ENCODE results near the gene PIP4K2B. TPM values are rescaled to one million over a fixed set of nuclear protein-coding genes. Genes with fewer than 3 reads are reported as not detected.
A peak's percentile ranks its signal among the peaks of the same experiment; 100 is the strongest.

Gene PIP4K2B
- total and polyA plus RNA-seq, 2 of the 8 experiments (the other 6 are each of a cell fraction or from before 2014, with no cell fraction given), result 21.5 to 57.8 TPM

- Histone ChIP-seq H3K79me1 (ENCODE audit: low read depth, low read length) (peaks cover 26% of the 10 kb centered on the region), H2BK5ac (ENCODE audit: low read depth, low read length) (peak overlapping the region; percentile 24; the same call in 1 of the 2 replicates), H2BK20ac (ENCODE audit: low read length) (no peak overlapping the region), H3K23ac (ENCODE audit: insufficient read length) (no peak overlapping the region), H3K79me2 (ENCODE audit: control insufficient read depth in 1 of 2, insufficient read depth in 2 of 2, low read length in 2 of 2) (peaks cover 24 to 60% of the 10 kb centered on the region in 2 experiments), H3K27ac (ENCODE audit: low read depth, low read length) (no peak overlapping the region), H4K91ac (replicated peaks; ENCODE audit: insufficient read length, low read length) (no peak overlapping the region), H2AFZ (ENCODE audit: low read length) (no peak overlapping the region), H3K27me3 (replicated peaks in 1 of 4; ENCODE audit: control insufficient read depth in 3 of 4, extremely low read depth in 1 of 4, insufficient read depth in 3 of 4, low read length in 3 of 4) (no peaks in the 10 kb centered on the region), H3K36me3 (ENCODE audit: control insufficient read depth in 2 of 4, insufficient read depth in 4 of 4, low read length in 3 of 4) (peaks cover 2 to 30% (median 17%) of the 10 kb centered on the region in 4 experiments; a peak in 7 of 8 replicates), H4K5ac (ENCODE audit: insufficient read length, low read depth, low read length) (no peak overlapping the region), H3K14ac (ENCODE audit: insufficient read length) (no peak overlapping the region), H2BK12ac (ENCODE audit: low read depth, low read length) (0 out of 2 replicates have a peak overlapping the region, but pooled peaks have one; percentile 50), H3K4me2 (ENCODE audit: insufficient read depth in 1 of 2, low read depth in 2 of 2, low read length in 2 of 2) (no peak overlapping the region), H2BK120ac (replicated peaks; ENCODE audit: low read depth, low read length) (no peak overlapping the region), H3K4me1 (replicated peaks in 1 of 4; ENCODE audit: control insufficient read depth in 3 of 4, insufficient read depth in 4 of 4, low read length in 3 of 4) (peaks cover 0 to 24% (median 12%) of the 10 kb centered on the region in 4 experiments; a peak in 6 of 7 replicates), H4K8ac (ENCODE audit: extremely low read depth, insufficient read depth, low read length) (no peak overlapping the region), H3K56ac (replicated peaks; ENCODE audit: insufficient read length, low read depth, low read length) (no peak overlapping the region), H3K4me3 (ENCODE audit: extremely low read depth in 1 of 4, insufficient read depth in 2 of 4, low read depth in 3 of 4, low read length in 4 of 4) (no peak overlapping the region), H2AK5ac (ENCODE audit: low read depth, low read length) (no peak overlapping the region), H3K9ac (replicated peaks in 1 of 4; ENCODE audit: extremely low read depth in 1 of 4, low read depth in 3 of 4, low read length in 3 of 4) (no peak overlapping the region), H4K20me1 (replicated peaks in 1 of 2; ENCODE audit: control insufficient read depth in 1 of 2, insufficient read depth in 2 of 2, low read length in 2 of 2) (peaks cover 38 to 57% of the 10 kb centered on the region in 2 experiments), H3K9me3 (ENCODE audit: insufficient read depth in 2 of 2, low read depth in 1 of 2, low read length in 1 of 2) (no peaks in the 10 kb centered on the region), H3K4ac (replicated peaks; ENCODE audit: insufficient read length, low read depth, low read length) (no peak overlapping the region), H3K18ac (ENCODE audit: extremely low read depth, low read length) (no peak overlapping the region), H2BK15ac (ENCODE audit: low read length) (no peak overlapping the region), H3K23me2 (ENCODE audit: low read depth, low read length) (no peaks in the 10 kb centered on the region)
- ChIA-PET POLR2A (ENCODE audit: partially characterized antibody) (interaction anchor here (0.6 to 1.4 kb wide), 2 partner anchors 40 to 63 kb away, joined by 3 to 4 read pairs; no protein-coding TSS in a partner anchor), CTCF (ENCODE audit: partially characterized antibody) (interaction anchor here (1.0 kb wide), 2 partner anchors 13 to 33 kb away, joined by 3 to 4 read pairs; no protein-coding TSS in a partner anchor)
- WGBS, 2 experiments (ENCODE audit: extremely low coverage in 1 of 2, insufficient coverage in 1 of 2, insufficient read length in 1 of 2, insufficient replicate concordance in 2 of 2, low coverage in 1 of 2, low lambda C conversion rate in 2 of 2, missing lambda C conversion rate in 1 of 2), result 95% methylated on average over 14 of the region's 19 CpGs; no CpG with 5 or more reads in 1 of the 2 experiments
- TF ChIP-seq HDAC6 (IDR thresholded peaks at IDR 0.05; ENCODE audit: low read depth, low read length), result no peak
- TF ChIP-seq, protein P1, sequence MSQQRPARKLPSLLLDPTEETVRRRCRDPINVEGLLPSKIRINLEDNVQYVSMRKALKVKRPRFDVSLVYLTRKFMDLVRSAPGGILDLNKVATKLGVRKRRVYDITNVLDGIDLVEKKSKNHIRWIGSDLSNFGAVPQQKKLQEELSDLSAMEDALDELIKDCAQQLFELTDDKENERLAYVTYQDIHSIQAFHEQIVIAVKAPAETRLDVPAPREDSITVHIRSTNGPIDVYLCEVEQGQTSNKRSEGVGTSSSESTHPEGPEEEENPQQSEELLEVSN (IDR thresholded peaks at IDR 0.05), result no peak
- no peak for TF ChIP-seq CEBPB (IDR thresholded peaks at IDR 0.05; ENCODE audit: low read depth, low read length)
- no peak for TF ChIP-seq TBP (IDR thresholded peaks at IDR 0.05; ENCODE audit: low read depth, low read length)
- no peak for TF ChIP-seq CTBP2 (IDR thresholded peaks at IDR 0.05; ENCODE audit: borderline replicate concordance, insufficient read depth, insufficient read length, low read length)
- no peak for TF ChIP-seq BACH1 (IDR thresholded peaks at IDR 0.05; ENCODE audit: low read length)
- no peak for TF ChIP-seq HDAC2 (IDR thresholded peaks at IDR 0.05; ENCODE audit: borderline replicate concordance in 1 of 2, low read depth in 2 of 2, low read length in 2 of 2)
- no peak for TF ChIP-seq CBX8 (IDR thresholded peaks at IDR 0.05; ENCODE audit: borderline replicate concordance, low read depth, low read length)
- no peak for DNase-seq (ENCODE audit: low read depth in 1 of 2, low spot score in 2 of 2)
- FAIRE-seq, result no peak
Measured at GRCh38 chr17:38740044-38740443, 59.3 kb downstream of the PIP4K2B start.

All from H1 (cell line).